Measurements from ENCODE around the gene MAD1L1.

The MAD1L1 gene

DNA sequence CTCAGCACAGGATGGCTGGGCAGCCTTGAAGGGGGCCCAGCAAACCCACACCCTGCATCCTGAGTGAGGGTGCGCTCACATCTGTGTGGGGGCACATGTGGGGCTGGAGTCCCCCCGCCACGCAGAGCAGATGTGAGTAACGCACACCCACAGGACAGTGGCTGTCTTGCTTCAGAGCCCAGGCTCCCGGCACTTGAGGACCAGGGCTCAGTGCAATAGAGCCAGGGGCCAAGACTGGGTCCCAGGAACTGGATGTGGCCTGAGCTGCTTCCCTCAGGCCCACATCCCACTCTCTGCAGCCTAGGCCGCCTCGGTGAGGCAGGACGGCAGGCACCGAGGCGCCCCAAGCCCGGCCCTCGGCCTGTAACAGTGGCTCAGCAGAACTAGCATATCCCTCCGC lies 159.9 kb downstream of the MAD1L1 start:
- no peak for DNase-seq (ENCODE audit: low read depth, low spot score)
- TF ChIP-seq, protein P1, sequence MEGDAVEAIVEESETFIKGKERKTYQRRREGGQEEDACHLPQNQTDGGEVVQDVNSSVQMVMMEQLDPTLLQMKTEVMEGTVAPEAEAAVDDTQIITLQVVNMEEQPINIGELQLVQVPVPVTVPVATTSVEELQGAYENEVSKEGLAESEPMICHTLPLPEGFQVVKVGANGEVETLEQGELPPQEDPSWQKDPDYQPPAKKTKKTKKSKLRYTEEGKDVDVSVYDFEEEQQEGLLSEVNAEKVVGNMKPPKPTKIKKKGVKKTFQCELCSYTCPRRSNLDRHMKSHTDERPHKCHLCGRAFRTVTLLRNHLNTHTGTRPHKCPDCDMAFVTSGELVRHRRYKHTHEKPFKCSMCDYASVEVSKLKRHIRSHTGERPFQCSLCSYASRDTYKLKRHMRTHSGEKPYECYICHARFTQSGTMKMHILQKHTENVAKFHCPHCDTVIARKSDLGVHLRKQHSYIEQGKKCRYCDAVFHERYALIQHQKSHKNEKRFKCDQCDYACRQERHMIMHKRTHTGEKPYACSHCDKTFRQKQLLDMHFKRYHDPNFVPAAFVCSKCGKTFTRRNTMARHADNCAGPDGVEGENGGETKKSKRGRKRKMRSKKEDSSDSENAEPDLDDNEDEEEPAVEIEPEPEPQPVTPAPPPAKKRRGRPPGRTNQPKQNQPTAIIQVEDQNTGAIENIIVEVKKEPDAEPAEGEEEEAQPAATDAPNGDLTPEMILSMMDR (IDR thresholded peaks at IDR 0.05; ENCODE audit: low read depth, low read length), result no peak
- H3K4me3 ChIP-seq (ENCODE audit: low read depth, low read length), result no peak overlapping the region
- in situ Hi-C loops (cut with HindIII; ENCODE audit: low sequenced_read_pairs), result no loop called here

DNA sequence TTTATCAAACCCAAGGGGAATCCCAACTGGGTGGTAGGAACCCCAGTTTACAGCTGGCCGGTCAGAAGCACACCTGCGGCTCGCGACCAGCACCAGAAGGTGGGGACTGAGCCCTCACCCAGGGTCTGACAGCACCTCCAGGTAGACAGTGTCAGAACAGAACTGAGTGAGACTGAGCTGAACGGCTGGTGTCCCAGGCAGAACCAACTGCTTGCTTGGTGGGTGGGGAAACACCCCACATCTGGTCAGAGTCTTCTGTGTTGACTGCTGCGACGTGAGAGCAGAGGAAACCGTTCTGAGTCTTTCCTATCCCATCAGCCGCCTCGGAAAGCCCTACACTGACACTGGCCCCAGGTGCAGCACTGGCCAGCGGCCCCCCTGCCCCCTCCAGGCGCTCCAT lies 160.7 kb downstream of the MAD1L1 start:
- no peak for DNase-seq (ENCODE audit: low read depth, low spot score)
- in situ Hi-C loops (cut with HindIII; ENCODE audit: low sequenced_read_pairs), result no loop called here
- TF ChIP-seq, protein P1 (IDR thresholded peaks at IDR 0.05; ENCODE audit: low read depth, low read length), result no peak
- no peak overlapping the region for H3K4me3 ChIP-seq (ENCODE audit: low read depth, low read length)

DNA sequence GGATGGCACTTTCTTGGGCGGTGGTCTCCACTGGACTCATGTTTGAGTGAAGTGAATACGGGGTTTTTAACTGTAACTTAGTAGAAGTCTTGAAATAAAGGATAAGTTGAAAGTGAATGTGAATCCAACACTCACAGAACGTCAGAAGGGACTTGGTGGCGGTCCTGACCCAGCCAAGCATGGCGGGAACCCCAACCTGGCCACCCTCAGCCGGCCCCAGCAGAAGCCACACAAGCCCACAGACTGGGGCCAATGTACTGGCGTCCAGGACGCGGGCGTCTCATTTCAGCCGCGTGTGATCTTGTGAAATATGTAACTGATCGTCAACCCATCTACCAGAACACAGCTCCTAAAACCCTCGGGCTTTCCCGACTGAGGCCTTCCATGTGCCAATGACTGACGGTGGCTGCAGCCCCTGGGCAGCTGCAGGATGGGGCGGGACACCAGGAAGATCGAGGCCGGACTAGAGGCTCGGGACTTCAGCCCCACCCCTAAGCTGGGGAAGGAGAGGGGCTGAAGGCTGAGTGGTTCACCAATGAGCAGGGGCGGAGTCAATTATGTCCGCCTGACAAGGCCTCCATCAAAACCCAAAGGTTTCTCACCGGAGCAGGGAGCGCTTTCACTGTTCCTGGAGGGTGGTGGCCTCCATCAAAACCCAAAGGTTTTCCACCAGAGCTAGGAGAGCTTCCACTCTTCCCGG lies 161.5 kb downstream of the MAD1L1 start:
- no peak for DNase-seq (ENCODE audit: low read depth, low spot score)
- H3K4me3 ChIP-seq (ENCODE audit: low read depth, low read length), result no peak overlapping the region
- TF ChIP-seq, protein P1 (IDR thresholded peaks at IDR 0.05; ENCODE audit: low read depth, low read length), result no peak
- in situ Hi-C loops (cut with HindIII; ENCODE audit: low sequenced_read_pairs), result no loop called here

DNA sequence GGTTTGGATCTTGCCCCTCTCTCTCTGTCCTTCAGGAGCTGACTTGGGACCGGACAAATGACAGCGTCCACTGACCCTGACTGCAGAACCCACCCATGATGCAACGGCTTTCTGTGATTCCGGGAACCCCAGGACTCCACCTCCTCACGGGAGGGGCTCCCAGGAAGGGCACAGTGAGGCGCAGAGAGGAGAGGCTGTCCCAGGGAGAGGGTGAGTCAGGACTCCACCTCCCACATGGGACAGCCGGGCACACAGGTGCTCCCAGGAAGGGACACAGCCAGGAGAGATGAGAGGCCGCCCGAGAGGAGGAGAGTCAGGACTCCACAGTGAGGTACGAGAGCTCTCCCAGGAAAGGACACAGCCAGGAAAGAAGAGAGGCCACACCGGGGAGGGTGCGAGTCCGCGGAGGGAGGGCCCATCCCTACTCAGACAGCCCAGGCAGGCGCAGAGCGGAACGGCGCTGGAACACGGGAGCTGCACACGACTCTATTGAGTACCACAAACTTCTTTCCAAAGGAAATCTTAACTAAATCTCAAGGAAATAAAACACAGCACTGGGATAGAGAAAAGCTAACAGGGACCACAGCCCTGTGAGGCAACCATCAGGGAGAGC lies 162.5 kb downstream of the MAD1L1 start:
- TF ChIP-seq, protein P1 (IDR thresholded peaks at IDR 0.05; ENCODE audit: low read depth, low read length), result no peak
- no peak for DNase-seq (ENCODE audit: low read depth, low spot score)
- in situ Hi-C loops (cut with HindIII; ENCODE audit: low sequenced_read_pairs), result no loop called here
- H3K4me3 ChIP-seq (ENCODE audit: low read depth, low read length), result no peak overlapping the region

DNA sequence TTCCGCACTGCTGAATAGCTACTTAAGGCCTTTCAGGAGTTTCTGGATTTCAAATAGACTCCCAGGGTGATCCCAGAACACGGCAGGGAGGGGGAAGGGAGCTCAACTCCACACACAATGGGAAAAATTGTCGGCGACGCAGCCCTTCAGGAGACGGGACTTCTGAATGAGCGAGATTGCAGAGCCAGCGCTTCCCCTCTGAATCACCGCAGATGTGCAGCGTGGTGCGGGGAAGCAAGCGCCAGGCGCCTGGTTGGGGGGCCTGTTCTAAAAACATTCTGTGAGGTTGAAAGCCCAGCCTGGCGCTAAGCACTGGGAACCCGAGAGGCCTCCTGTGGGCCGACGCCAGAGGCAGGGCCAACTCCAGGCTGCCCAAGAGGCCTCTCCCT lies 163.3 kb downstream of the MAD1L1 start:
- H3K4me3 ChIP-seq (ENCODE audit: low read depth, low read length), result no peak overlapping the region
- TF ChIP-seq, protein P1 (IDR thresholded peaks at IDR 0.05; ENCODE audit: low read depth, low read length), result no peak
- DNase-seq (ENCODE audit: low read depth, low spot score), result peak; percentile 79
- in situ Hi-C loops (cut with HindIII; ENCODE audit: low sequenced_read_pairs), result no loop called here

DNA sequence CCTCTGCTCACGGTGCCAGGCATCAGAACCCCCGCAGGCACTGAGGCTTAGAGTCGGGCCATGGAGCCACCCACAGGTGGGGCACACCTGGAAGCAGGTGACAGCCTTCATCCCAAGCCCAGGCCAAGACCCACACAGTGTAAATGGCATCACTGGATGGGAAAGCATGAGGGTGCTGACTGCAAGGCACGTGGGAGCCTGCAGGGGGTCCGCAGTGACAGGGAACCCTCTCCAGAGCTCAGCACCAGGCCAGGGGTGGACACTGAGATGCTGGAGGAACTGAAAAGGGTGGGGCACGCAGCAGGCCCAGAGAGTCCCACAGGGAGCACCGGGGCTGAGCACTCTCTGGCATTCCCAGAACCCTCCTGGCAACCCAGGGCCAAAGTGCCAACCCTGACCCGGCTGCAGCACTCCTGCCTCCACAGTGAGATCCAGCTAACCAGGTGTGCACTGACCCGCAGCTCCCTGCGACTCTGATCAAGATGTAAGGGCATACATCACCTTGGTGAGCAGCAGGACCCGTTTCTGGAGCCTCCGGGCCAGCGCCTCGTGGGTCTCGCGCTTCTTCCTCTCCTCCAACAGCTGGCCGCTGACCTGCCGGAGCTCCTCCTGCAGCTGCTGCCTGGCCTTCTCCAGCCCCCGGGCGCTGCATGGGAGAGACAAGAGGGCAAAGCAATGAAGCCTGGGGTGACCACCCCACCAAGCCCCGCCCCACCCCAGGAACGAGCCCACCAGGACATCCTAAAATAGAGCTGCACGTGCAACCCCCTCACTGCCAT lies 163.9 kb downstream of the MAD1L1 start:
- in situ Hi-C loops (cut with HindIII; ENCODE audit: low sequenced_read_pairs), result no loop called here
- DNase-seq (ENCODE audit: low read depth, low spot score), result no peak
- no peak overlapping the region for H3K4me3 ChIP-seq (ENCODE audit: low read depth, low read length)
- TF ChIP-seq, protein P1 (IDR thresholded peaks at IDR 0.05; ENCODE audit: low read depth, low read length), result no peak
